DMS53 treated with DMSO at 0.1 percent for 48 hours (cell line): ENCODE data around the gene KRTAP10-7.
"Not testable (repeated sequence)": the region's sequence is repeated elsewhere in the genome, so short reads cannot be mapped to it uniquely, and the experiment has no call there.

Source experiments
- DNase-seq: peaks from one replicate; lab custom pipeline; 2025; ENCODE audit not compliant: unreplicated experiment; lab: John Stamatoyannopoulos, UW

Gene KRTAP10-7, protein sequence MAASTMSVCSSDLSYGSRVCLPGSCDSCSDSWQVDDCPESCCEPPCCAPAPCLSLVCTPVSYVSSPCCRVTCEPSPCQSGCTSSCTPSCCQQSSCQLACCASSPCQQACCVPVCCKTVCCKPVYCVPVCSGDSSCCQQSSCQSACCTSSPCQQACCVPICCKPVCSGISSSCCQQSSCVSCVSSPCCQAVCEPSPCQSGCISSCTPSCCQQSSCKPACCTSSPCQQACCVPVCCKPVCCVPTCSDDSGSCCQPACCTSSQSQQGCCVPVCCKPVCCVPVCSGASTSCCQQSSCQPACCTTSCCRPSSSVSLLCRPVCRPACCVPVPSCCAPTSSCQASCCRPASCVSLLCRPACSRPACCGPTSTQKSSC

DNA sequence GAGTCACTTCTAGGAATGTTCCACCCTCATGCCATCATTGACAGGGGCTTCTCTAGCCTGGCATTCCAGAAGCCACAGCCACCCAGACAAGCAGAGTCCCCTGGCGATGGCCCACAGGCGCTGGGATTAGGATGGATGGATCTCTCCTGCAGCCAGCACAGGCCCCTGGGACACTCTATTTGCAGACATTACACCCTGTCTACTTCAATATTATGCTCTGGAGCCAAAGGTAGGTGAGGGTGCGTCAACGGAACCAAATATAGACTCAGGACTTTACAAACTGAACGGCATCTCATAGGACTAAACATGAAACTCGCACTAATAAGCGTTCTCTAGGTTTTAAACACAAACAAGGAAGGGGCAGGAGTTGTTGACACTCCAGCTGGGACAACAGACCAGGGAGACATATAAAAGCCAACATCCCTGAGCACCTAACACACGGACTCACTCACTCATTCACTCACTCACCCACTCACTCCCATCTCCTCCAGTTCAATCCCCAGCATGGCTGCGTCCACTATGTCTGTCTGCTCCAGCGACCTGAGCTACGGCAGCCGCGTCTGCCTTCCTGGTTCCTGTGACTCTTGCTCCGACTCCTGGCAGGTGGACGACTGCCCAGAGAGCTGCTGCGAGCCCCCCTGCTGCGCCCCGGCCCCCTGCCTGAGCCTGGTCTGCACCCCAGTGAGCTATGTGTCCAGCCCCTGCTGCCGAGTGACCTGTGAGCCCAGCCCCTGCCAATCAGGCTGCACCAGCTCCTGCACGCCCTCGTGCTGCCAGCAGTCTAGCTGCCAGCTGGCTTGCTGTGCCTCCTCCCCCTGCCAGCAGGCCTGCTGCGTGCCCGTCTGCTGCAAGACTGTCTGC lies at the start of gene KRTAP10-7:
Gene KRTAP10-7, plus strand, starts transcription at position 480 of the 861 bp plus-strand sequence. Its CDS starts 25 bp downstream, at position 505.
- DNase-seq, result not testable (repeated sequence)

DNA sequence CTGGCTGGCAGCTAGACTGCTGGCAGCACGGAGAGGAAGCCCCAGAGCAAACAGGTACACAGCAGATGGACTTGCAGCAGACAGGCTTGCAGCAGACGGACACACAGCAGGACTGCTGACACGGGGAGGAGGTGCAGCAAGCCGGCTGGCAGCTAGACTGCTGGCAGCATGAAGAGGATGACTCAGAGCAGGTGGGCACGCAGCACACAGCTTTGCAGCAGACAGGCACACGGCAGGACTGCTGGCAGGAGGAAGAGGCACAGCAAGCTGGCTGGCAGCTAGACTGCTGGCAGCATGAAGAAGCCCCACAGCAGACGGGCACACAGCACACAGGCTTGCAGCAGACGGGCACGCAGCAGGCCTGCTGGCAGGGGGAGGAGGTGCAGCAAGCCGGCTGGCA lies 49.6 kb upstream of the KRTAP10-7 start:
- DNase-seq, result no peak

DNA sequence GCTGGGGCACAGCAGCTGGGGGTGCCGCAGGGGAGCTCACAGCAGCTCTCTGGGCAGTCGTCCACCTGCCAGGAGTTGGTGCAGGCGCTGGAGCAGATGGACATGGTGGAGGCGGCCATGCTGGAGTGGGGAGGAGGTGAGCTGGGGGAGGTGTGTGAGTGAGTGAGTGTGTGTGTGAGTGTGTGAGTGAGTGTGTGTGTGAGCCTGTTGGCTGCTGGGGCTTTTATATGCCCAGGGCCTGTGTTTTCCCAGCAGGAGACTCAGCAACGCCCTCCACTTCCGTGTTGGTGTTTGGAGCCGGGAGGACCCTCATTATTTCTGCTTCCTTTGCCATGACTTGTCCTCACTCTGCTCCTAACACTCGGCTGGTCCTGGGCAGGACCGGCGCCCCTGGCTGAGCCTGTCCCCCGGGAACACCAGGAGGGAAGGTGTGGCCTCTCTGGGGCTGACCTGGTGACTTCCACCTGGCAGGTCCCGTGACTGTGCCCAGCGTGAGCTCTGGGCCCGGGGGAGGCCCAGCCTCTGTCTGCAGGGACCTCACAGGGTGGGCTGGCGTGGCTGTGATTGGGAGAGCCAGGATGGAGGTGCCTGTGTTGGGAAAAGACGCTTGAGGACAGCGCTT lies 48.9 kb upstream of the KRTAP10-7 start, which contains the start of gene KRTAP10-2:
Gene KRTAP10-2, minus strand, starts transcription at position 166 of the 622 bp plus-strand sequence. Its CDS starts 47 bp downstream, at position 119.
- no peak for DNase-seq

DNA sequence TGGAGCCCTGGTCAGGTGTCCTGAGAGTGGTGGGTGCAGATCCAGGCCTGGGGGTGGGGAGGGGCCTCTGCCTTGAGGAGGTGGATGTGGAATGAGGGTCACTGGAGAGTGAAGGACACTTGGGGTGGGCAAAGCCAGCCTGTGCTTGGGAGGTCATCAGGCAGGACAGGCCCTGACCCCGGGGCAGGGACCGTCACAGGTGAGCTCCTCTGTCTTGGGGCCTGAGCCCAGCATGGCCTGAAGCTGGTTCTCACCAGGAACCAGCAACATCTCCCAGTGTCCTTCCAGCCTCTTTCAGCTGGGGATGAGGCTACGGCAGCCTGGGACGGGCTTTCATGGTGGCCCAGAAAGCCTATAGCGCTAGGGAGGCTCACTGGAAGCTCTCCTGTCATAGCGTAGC lies 48.3 kb upstream of the KRTAP10-7 start:
- DNase-seq, result no peak

DNA sequence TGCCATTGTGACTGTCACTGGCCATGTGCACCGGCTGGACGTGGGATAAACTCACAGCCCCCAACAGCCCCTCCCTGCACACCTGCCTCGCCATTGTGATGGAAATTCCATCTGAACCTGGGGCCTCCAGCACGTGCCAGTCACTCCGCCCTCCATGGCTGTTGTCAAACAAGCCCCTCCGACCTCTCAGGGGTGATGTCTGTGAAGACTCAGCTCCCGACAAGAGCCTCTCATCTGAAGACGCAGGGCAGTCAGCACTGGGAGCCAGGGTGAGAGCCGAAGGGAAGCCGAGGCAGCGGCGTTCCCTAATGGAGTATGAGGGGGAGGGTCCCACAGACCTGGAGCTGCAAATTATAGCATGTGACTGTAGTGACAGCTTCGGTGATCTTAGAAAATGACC lies 47.7 kb upstream of the KRTAP10-7 start:
- no peak for DNase-seq

DNA sequence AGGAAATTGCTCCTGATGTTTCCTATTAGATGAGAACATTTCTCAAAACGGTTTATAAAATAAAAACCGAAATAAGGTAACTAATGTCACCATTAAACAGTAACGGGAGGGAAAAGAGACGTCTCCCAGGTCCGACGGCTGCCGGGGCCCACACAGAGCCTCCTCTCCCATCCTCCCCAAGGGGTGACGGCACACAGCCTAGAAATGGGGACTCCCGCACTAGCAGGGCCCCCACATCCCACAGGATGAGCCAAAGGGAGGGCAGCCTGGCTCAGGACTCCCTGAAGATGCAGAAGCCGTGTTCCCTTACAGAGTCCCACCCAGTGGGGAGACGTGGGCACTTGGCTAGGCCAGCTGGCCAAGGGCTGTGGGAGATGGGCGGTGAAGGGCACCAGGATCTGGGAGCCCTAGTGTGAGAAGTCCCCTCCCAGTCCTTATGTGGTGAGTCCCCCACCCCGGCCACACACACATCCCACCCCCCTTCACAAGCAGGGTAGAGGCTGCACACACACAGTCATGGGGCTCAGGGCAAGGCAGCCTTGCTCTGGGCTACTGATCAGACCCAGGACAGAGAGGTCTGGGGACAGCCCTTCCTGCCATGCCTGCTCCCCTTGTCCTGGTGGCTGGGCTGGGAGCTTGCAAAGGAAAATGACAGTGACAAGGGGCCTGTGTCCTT lies 45.1 kb upstream of the KRTAP10-7 start:
- DNase-seq, result no peak

DNA sequence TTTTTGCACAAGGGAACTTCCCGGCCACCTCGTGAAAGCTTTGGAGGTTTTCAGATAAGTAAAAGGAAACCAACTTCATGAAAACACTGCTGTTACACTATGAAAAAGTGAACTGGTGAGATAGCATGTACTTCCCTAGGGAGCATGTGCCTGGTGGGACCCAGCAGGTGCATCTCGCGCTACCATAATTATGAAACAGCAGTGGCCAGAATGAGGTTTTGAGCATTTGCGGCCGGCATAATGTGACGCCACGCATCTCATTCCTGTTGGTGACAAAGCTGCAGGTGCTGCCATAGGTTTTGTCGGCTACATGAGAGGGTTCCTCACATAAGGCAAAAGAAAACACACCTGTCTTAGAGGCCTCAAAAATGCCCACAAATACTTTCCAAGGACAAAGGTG lies 43.5 kb upstream of the KRTAP10-7 start:
- no peak for DNase-seq

DNA sequence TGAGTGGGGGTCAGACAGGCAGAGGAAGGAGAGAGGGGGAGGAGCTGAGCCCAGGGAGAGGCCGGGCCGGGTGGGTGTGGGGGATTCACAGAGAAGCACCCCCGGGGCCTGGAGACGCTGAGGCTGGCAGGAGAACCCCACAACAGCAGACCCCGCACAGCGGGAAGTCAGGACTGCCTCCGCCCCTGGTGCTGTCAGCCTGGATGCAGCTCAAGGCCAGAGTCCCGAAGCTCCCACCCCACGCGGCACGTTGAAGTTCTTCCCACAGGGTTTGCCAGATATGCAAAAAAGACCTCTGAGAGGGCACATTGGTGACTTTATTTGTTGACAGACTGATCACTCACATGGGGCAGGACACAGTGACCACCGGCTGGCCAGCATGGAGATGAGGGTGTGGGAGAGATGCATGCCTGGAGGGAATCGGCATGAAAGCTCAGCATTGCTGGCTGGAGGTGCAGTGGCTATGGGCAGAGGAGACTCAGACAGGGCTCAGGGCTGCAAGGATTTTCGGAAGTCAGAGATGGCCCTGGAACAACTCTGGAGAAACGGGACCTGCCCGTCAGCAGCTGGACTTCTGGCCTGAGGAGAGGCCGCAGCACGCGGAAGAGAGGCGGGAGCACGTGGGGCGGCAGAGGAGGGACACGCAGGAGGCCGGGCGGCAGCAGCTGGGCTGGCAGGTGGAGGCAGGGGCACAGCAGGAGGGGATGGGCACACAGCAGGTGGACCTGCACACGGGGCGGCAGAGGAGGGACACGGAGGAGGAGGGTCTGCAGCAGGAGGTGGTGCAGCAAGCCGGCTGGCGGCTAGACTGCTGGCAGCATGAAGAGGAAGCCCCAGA lies 42.7 kb upstream of the KRTAP10-7 start:
- DNase-seq, result no peak

DNA sequence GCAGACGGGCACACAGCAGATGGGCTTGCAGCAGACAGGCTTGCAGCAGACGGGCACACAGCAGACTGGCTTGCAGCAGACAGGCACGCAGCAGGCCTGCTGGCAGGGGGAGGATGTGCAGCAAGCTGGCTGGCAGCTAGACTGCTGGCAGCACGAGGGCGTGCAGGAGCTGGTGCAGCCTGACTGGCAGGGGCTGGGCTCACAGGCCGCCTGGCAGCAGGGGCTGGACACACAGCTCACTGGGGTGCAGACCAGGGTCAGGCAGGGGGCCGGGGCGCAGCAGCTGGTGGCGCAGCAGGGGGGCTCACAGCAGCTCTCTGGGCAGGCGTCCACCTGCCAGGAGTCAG lies 42.1 kb upstream of the KRTAP10-7 start:
- not testable (repeated sequence) for DNase-seq

DNA sequence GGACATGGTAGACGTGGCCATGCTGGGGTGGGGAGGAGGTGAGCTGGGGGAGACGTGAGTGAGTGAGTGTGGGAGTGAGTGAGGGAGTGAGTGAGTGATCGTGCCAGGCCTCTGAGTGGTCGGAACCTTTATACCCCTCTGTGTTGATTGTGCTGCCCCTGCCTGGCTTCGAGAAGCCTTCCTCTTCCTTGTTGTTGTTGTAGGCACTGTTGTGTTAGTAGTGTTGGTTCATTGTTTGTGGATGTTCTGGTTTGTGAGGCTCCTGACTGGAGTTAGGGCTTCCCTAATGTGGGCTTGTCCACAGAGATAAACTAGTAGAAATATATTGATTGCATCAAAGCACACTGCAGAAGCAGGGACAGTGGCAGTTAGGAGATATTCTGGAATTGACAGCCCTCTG lies 41.7 kb upstream of the KRTAP10-7 start, which contains the start of gene KRTAP10-3:
Gene KRTAP10-3, minus strand, starts transcription at position 101 of the 400 bp plus-strand sequence. Its CDS starts 80 bp downstream, at position 21.
- DNase-seq, result no peak

DNA sequence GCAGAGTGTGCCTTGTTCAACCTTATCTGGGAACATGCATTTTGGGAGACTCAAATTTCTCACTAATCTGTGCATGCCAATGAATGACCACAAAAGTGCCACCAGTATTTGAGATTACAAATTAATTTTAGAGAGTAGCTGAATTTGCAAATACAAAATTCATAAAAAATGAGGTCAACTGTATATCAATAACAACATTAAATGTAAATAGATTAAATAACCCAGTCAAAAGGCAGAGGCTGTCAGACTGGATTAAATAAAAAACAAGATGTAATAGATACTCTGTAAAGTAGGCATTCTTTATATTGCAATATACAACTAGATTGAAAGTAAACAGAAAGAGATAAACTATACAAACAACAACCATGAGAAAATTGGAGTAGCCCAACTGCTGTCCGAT lies 36.3 kb upstream of the KRTAP10-7 start:
- no peak for DNase-seq

DNA sequence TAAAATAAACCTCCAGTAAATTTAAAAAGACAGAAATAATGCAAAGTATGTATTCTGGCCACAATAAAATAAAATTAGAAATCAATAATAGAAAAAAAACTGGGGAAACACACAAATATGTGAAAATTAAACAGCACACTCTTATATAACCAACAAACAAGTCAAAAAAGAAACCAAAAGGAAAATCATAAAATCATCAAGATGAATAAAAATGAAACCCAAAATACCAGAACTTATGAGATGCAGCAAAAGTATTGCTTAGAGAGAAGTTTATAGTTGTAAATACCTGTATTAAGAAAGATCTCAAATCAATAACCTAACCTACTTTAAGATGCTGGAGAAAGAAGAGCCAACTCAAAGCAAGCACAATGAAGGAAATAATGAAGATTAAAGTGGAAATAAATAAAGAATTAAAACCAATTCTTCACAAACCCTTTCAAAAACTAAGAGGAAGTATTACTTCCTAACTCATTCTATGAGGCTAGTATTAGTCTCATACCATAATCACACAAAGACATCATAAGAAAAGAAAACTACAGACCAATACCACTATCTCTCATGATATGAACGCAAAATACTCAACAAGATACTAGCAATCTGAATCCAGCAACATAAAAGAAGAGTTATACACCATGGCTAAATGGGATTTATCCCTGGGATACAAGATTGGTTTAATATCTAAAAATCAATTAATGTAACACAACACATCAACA lies 35.4 kb upstream of the KRTAP10-7 start:
- no peak for DNase-seq

DNA sequence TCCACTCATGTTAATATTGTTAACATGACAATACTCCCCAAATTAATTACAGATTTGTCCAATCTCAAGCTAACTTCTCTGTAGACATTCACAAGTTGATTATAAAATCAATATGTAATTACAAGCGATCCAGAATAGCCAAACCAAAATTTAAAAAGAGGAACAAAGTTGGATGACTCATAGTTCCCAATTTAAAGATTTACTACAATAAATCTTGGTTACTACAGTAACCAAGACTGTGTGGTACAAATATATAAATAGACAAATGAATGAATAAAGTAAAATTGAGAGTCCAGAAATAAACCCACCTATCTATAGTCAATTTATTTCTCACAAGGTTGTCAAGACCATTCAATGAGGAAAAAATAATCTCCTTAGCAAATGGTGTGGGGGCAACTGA lies 34.0 kb upstream of the KRTAP10-7 start:
- DNase-seq, result no peak

DNA sequence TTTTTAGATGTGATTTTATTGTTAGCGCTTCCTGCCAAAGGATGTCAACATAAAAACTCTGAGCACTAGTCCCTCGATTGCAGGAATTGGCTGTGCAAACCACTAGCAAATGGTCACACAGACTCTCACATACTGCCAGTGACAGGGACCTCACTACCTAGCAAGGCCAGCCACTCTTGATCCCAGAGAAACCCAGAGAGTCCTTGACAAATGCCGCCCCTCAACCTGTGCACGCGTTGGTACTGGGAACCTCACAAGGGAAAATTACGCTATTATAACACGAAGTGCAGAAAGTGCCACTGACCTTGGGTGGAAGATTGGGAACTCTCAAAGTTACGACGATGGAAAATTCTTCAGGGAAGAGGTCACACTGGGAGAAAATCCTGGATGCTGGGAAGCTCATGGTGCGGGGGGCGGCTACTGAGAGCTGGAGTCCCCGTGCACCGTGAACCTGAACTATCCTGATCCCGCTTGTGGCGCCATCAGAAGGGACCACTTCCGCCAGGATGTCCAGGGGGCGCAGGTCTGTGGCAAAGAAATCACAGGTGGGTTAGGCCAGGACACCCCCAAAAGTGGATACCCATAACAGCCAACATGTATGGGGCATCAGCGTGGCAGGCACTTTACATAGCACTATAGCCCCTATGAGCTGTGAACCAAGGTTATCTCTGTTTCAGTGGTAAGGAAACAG lies 32.8 kb upstream of the KRTAP10-7 start:
- DNase-seq, result no peak

DNA sequence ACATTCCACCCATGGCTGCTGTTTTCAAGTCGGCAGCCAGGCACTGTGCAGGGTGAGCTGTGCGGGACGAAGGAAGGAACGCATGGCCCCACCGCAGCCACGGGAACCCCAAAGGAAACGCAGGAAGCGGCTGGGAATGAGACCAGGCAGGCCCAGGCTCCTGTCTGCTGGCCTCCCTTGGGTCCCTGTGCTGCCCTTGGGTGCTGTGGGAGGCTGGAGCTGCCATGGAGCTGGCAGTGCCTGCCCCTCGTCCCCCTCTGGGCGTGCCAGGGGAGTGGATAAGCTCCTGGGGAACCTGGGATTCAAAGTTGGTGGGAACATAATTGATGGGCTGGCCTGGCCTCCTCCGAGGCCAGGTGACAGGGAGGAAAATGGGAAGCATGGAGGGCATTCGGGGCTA lies 32.1 kb upstream of the KRTAP10-7 start:
- DNase-seq, result no peak

DNA sequence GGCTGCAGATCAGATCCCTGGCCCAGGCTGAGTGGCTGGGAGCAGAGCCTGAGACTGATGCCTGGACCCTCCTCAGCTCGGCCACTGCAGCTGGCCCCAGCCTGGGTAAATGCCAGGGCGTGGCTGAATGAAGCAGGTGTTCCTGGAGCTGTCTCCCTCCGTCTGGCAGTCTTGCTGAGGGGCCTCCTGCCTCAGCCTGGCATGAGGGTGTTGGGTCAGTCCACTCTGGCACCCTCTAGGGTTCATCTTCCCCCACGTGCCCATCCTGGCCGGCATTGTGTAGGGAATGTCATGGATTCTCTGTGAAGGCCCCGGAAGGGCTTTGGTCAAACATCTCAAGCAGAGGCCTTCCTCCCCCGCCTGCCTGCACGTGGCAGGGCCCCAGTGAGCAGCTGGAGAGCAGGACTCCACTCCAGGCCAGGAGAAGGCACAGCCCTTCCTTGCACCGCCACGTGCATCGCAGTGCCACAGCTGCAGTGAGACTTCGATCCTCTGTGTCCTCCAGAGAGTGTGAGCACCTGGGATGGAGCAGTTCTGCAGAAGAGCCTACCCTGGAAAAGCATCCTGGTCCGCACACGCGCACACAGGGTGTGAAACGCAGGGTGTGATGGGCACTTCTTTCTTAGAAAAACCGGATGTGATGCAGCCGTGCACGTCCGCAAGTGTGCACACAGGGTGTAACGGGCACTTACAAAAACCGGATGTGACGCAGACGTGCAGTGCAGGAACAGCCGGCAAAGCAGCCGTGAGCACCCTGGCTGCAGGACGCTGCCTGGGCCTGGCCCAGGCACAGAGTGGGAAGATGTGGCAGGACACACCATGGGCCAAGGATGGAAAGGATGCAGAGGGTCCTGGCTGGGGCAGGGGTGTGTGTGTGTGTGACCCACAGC lies 31.5 kb upstream of the KRTAP10-7 start:
- DNase-seq, result no peak

DNA sequence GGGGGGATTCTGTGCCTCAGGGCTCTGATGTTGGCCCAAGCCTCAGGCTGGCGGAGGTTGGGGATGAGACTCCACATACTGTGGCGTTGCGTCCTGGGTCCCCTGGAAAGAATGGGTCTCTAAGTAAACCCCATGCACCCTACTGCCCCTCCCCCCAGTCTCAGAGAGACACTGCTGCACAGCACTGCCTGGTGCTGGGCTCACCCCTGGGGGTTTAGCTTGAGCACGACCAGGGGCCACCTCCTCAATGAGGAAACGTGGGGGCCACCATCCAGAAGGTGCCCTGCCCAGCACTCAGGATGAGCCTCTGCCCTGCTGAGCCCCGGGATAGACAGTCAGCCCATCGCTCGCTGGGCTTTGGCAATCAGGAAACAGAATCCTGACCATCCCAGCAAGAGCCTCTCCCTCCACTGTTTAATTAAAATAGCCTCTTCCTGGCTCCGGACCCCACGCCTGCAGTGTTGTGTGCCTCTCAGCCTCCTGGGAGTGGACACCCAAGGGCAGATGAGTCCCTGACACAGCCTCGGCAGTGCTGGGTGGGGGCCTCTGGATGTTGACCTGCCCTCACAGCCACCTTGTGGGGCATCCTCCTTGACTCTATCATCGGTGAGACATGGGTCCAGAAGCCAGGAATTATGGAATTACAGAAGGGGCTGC lies 30.4 kb upstream of the KRTAP10-7 start:
- DNase-seq, result no peak
